HL-60 (cell line): ENCODE measurements around the gene PSMG3.
"Not testable (repeated sequence)": the region's sequence is repeated elsewhere in the genome, so short reads cannot be mapped to it uniquely, and the experiment has no call there.

Source experiments
- DNase-seq, 2 experiments: peaks; one replicate each; pipeline ENCODE4 v3.0.0-alpha.2; 2010 to 2020; ENCODE audit warnings: low read depth in 1 of 2, low spot score in 1 of 2
- H3K27ac ChIP-seq: fragments of 250-450 bp; sonication (Bioruptor Pico); replicated peaks from 2 replicates; pipeline ENCODE4 v1.5.1; 2020; ENCODE audit warnings: mild to moderate bottlenecking, moderate library complexity
- H3K27me3 ChIP-seq: fragments of 250-450 bp; sonication (Bioruptor Pico); 2 replicates; pipeline ENCODE4 v1.5.1; 2021; ENCODE audit warnings: mild to moderate bottlenecking, moderate library complexity; ENCODE audit not compliant: insufficient read depth, poor library complexity, severe bottlenecking
- H3K4me3 ChIP-seq: replicated peaks from 2 replicates; pipeline ENCODE4 v1.5.1; 2011; ENCODE audit warnings: mild to moderate bottlenecking, control low read depth, low read length; ENCODE audit not compliant: insufficient read depth
- CTCF ChIP-seq: IDR thresholded peaks from one replicate; pipeline ENCODE4 v1.5.1; 2011; ENCODE audit warnings: low read length, control low read depth, inconsistent platforms; ENCODE audit not compliant: insufficient read depth
- GABPA ChIP-seq: IDR thresholded peaks from 2 replicates; pipeline ENCODE4 v1.6.1; 2012; ENCODE audit warnings: low read depth
- POLR2AphosphoS5 ChIP-seq: IDR thresholded peaks from 2 replicates; pipeline ENCODE4 v1.6.1; 2012; ENCODE audit warnings: low read depth
- REST ChIP-seq: IDR thresholded peaks from 2 replicates; pipeline ENCODE4 v1.6.1; 2012; ENCODE audit warnings: low read depth; ENCODE audit not compliant: insufficient replicate concordance
- SPI1 ChIP-seq: IDR thresholded peaks from 2 replicates; pipeline ENCODE4 v1.6.1; 2012; ENCODE audit warnings: low read depth, mild to moderate bottlenecking, borderline replicate concordance

Gene PSMG3

DNA sequence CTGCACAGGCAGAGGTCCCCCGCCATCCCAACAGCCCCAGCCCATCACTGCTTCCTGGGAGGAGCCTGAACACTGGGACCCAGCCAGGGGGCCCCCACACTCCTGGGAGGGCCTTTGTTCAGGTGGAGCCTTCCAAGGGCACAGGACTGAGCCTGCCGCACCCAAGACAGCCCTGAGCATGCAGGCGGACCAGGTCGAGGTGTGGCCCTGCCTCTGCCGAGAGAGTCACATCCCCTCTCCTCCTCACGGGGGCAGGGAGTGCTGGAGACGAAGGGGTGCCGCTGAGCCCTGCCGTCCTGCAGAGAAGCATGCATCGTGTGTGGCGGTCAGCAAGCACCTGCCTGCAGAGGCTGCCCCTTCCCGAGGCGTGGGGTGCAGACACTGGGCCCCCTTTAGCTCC is 46.6 kb downstream of the PSMG3 start:
- no peak for DNase-seq
- Histone ChIP-seq H3K27me3 (no peaks in the 10 kb centered on the region), H3K4me3 (no peak overlapping the region), H3K27ac (no peak overlapping the region)
- no peak for TF ChIP-seq REST
- TF ChIP-seq SPI1, result no peak
- no peak for TF ChIP-seq GABPA
- no peak for TF ChIP-seq CTCF
- TF ChIP-seq POLR2AphosphoS5, result no peak

GRCh38 chr7:1521456-1521855 is 48.4 kb downstream of the PSMG3 start:
- Histone ChIP-seq H3K27me3 (no peaks in the 10 kb centered on the region), H3K27ac (no peak overlapping the region), H3K4me3 (no peak overlapping the region)
- no peak for DNase-seq
- TF ChIP-seq POLR2AphosphoS5 (no peak), CTCF (no peak), REST (no peak), SPI1 (no peak), GABPA (no peak)

DNA sequence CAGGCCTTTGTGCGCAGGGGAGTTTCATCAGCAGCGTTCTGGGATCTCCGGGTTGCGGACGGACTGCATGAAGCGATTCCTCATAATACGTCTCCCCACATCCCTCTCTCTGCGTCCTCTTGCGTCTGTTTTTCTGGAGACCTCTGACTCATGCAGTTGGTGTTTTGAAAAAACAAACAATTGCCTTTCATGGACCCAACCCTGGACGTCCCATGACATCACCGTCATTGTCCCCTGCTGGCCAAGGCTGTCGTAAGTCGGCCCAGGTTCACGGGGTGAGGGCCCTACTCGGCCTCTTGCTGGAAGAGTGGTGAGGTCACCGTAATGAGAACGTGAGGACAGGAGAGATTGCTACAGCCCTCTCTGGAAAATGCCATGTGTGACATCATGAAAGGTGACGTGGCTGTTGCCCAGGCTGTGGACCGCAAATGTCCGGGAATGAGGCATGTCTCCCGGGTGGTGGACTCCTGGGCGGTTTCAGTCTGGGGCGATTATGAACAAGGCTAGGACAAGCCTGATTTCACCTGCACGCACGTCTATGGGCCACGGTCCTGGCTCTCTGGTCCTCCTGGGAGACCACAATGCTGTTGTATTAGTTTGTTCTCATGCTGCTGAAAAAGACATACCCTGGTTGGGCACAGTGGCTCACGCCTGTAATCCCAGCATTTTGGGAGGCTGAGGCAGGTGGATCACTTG is 49.1 kb downstream of the PSMG3 start:
- DNase-seq, result no peak
- Histone ChIP-seq H3K27me3 (no peaks in the 10 kb centered on the region), H3K4me3 (no peak overlapping the region), H3K27ac (no peak overlapping the region)
- TF ChIP-seq POLR2AphosphoS5 (no peak), REST (no peak), GABPA (no peak), SPI1 (no peak), CTCF (no peak)

DNA sequence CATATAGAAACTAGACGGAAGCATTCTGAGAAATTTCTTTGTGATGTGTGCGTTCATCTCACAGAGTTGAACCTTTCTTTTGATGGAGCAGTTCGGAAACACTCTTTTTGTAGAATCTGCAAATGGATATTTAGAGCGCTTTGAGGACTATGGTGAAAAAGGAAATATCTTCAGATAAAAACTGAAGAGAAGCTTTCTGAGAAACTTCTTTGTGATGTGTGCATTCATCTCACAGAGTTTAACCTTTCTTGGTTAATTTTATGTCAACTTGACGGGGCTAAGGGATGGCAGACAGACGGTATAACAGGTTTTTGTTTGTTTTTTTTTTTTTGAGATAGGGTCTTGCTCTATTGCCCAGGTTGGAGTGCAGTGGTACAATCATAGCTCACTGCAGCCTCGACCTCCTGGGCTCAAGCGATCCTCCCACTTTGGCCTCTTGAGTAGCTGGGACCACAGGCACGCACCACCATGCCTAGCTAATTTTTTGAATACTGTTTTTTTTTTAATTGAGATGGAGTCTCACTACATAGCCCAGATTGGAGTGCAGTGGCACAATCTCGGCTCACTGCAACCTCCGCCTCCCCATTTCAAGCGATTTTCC is 50.4 kb downstream of the PSMG3 start:
- not testable (repeated sequence) for H3K27ac ChIP-seq, H3K27me3 ChIP-seq, DNase-seq, H3K4me3 ChIP-seq
